GM19468 (cell line): Measurements from ENCODE around the gene DGKD.

ENCODE experiments used
- ATAC-seq: cut with Tn5 transposase; IDR thresholded peaks from one replicate; pipeline ENCODE4 v1.9.1; 2021; ENCODE audit warnings: mild to moderate bottlenecking, moderate library complexity, moderate number of reproducible peaks; ENCODE audit not compliant: unreplicated experiment; ENCODE audit errors: extremely low read depth

DGKD gene

DNA sequence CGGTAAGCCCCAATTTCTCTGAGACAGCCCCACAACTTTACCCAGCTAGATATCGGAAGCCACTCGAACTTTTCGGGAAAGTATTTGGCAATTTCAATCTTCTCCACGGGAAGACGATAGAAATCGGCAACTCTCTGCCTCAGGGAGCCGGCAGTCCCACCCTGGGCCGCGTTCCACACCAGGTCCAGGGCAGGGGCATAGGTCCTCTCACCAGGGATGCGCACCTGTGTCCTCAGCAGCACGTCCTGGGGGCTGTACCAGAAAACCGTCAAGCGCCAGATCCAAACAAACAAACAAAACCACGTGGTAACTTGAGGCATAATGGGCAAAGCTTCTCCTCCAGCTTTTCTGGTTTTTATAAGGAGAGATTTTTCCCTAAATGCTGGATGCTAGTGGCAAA lies 131.4 kb downstream of the DGKD start:
- no peak for ATAC-seq

DNA sequence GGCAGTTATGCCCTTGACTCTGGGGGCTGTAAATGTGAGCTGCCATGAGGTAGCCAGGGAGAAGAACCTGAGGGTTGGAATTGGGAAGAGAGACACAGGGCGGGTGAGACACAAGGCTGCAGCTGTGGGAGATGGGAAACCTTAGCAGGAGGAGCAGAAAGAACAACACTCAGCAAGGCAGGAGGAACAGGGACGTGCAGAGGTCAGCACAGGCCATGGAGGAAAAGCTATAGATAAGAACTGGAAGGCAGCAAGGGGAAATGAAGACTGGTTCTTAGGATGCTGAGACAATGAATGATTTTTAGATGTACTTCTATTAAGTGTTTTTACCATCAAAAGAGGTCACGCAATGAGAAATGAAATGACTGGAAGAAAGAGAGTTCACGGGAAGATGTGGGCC lies 132.1 kb downstream of the DGKD start:
- ATAC-seq: no peak

DNA sequence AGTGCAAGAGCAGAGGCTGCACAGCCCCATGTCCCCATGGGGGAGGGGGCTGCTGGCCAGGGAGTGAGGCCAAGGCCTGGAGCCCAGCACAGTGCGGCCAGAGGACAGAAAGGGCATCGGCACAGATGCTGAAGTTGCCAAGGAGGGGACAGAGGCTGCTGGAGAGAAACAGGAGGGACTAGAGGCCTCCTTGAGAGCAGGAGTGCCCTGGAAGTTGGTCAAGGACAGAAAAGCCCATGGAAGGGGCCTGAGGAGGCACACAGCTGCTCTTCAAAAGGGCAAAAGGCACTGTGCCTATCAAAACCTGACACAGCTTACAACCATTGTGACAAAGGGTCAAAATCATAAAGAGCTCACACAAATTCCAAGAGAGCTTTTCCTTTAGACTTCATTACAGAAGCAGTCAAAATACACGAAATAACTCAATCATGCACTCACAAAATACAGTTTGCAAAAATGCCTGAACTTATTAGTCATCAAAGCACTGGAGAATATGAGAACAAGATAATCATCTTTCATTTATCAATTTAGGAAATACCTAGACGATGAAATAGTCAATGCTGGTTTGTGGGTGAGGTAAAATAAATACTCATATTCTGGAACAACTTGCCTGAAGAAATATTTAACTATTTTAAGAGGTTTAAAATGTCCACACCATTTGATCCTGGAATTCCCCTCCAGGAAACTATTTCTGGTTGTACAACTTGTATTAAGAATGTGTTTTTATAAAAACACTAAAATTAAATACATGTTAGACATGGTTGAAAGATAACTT lies 132.7 kb downstream of the DGKD start:
- ATAC-seq: no peak

DNA sequence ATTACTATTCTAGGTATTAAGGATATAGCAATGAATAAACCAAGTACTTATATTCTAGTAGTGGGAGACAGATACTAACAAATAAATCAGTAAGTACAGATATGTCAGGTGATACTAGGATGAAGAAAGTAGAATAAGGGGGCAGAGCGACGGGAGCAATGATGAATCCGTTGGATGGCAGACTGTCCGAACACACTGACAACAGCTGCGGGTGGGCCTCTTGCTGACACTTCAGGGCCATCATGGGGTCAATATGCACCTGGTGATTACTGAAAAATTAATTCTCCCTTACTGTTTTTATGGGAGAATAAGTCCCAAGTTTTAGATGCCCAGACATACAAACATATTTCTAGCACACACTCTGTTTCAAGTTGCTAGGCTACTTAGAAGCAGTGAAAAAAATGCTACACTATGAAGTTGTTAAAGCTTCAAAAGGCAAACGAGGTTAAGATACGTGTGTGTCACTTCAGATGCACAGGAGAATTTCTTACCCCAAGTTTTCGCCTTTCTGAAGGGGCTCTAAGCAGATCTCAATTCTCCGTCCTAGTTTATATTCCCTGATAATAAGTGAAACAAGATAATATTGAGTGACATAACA lies 133.6 kb downstream of the DGKD start:
- no peak for ATAC-seq

DNA sequence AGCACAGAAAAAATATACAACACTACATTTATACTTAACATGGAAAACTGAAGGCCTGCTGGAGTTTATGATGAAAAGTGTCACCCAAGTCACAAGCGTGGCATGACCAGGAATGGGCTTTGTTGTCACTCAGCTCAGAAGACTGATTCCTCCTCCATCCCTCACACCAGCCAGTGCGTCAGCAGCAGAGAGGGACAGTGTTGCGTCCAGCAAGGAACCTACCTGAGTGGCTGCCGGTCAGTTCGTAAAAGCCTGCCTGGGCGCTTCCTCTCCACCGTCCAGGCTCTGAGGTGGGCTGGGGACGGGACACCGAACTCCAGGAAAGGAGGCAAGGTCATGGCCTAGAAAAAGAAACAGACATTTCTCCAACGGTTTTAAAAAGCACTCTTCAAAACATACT lies 134.8 kb downstream of the DGKD start:
- no peak for ATAC-seq

DNA sequence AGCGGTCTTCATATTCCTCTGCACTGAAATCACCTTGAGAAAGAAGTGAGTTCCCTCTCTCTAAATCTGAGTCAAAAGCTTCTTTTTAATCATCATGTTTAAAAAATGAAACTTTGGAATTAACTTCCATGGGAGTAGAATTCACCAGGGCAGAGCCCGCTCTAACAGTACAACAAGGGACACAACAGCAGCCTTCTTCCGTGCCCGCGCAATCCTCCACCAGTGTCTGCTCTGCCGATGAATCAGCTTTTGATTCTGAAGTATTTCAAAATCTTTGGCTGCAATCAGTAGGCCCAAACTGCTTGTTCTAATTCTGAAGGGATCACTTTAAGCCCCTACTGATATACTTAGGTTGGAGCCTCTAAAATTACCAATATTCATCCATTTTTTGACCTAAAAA lies 135.4 kb downstream of the DGKD start:
- ATAC-seq: no peak

DNA sequence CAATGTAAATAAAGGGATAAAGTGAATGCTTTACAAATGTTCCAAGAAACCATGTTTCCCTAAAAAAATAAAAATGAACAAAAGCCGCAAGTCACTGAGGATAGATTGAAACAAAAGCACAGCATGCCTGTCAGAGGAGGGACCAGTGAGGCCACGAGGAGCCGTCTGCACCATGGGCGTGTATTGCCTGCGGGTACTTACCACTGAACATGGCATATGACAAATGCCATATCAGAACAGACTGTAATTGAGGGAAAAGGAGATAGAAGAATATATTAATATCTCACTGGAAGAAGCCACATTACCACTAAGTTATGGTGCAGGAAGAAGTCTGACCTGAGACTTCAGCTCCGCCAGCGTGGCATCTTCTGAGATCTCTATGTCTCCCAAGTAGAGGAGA lies 136.5 kb downstream of the DGKD start:
- ATAC-seq: no peak

DNA sequence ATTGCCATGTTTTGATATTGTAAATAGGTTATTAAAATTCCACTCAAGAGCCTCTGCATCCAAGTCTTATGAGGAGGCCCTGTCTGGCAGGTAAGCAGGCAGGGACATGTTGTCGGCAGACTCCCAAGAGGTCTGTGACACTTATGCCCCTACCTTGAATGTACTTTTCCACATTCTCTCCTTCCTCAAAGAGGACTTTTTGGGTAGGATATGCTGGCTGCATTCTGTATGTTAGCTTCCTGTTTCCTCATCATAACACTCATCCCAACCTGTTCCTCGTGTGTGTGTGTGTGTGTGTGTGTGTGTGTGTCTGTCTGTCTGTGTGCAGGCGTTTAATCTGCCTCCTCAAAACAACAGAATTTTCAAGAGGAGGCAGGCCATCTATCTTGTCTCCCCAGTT lies 137.0 kb downstream of the DGKD start:
- no peak for ATAC-seq

DNA sequence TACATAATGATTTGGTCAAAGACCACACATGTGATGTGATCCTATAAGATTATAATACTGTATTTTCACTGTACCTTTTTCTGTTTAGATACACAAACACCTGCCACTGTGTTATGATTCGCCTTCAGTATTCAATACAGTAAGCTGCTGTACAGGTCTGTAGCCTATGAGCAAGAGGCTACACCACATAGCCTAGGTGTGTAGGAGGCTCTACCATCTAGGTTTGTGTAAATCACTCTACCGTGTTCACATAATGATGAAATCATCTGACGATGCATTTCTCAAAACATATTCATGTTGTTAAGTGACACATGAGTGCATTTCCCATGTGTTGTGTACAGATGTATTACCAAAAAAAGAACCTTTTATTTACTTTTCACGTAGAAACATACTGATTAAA lies 137.8 kb downstream of the DGKD start:
- no peak for ATAC-seq

DNA sequence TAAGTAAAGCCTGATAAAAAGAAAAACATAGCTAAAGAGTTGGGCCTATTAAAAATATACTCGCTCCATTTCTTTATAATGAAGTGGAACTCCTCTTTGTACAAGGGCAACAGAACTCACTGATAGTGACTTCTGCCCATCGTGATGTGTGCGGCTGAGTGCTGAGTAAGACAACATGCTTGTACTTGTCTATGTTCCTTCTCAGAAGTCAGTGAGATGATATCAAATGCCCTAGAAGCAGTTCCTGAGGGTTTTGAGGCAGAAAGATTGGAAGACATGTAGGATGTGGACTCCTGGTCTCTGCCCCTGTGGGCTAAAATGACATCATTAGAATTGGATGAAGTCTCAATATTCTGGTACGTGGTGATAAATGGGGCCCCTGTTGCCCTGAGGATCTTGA lies 138.5 kb downstream of the DGKD start:
- ATAC-seq: no peak

DNA sequence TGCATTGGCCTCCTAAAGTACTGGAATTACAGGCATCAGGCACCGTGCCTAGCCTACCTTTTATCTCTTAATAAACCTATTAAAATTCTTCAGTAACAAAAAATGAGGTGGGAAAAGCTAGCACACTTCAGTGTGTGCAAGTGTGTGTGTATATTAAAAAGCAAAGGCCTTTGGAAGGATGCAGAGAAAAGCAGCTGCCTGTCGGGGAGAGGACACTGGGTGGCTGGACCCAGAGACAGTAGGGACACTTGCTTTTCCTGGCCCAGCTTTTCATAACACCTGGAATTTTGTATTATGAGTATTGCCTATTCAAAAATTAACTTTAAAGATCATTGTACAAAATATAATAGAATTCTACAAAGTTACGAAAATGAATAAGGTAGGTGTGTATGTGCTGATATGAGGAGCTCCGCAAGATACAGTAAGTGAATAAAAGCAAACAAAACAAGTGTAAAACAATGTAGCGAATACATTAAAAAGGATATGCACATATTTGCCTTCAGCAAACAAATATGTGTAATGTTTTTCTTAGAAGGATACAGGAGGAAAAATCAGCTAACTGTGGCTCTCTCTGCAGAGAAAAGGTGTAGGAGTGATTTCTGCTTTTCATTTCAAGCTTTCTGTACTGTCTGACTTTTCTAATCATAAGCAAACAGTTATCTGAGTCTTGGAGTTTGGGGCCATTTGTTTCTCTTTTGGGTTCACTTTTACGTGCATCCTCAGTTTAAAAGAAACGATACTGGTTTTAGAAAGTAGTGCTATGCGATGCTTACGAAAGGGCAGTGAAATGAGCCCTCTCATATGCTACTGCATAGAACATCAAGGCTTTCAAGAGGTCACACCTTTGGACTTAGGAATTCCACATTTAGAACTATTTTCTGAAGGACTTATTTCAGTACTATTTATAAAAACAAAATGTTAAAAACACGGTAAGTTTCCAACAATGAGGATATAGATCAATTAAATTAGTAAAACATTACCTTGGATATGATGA lies 141.5 kb downstream of the DGKD start:
- ATAC-seq: no peak

DNA sequence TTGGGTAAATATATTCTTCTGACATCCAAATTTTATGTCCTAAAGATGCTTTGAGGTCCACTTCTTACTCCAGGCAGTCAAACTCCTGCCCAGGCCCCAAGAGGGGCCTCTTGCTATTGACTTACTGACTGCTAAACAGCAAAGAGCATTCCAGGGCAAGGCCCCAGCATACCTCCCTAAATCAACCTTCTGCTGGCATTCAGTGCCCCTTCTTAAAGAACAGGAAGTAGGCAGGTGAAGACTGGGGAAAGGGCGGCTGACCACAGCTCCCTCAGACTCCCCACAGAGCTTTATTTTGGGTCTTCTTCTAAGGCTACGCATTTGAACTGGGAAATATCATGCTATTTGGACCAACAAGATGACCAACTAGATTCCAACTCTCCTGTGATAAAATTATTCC lies 143.4 kb downstream of the DGKD start:
- no peak for ATAC-seq

DNA sequence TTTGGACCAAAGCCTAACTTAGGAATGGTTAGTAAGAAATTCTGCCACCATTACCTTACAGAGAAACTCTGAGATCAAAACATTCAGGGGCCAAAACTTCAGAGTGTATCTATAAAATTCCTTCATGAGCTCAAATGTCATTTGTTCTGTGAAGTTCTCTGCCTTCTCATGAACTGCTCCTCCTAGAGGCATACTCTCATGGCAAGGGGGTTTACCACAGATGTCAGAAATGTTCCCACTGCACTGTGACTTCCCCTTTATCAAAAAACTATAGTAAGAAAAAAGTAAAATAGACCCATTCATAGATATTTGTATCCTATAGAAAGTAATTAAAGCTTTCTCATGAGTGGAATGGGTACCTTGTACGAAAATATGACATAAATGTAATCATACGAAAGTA lies 143.8 kb downstream of the DGKD start:
- no peak for ATAC-seq

DNA sequence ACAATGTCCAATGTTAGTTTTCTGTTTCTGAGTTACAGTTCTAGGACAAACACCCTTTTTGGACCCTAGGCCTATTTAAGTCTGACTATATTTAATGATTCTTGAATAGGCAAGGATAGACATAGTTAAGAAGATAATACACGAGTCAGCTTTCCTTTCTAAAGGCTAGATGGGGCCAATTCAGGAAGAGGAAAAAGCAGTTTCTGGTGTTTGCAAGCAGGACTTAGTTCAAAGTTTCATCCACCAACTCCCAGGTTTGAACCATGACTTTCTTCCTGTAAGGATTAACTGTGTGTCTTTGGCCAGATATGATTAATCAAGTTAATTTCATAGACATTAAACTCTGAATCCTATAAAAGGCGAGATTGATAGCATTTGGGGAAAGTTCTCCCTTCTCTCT lies 145.6 kb downstream of the DGKD start:
- no peak for ATAC-seq

DNA sequence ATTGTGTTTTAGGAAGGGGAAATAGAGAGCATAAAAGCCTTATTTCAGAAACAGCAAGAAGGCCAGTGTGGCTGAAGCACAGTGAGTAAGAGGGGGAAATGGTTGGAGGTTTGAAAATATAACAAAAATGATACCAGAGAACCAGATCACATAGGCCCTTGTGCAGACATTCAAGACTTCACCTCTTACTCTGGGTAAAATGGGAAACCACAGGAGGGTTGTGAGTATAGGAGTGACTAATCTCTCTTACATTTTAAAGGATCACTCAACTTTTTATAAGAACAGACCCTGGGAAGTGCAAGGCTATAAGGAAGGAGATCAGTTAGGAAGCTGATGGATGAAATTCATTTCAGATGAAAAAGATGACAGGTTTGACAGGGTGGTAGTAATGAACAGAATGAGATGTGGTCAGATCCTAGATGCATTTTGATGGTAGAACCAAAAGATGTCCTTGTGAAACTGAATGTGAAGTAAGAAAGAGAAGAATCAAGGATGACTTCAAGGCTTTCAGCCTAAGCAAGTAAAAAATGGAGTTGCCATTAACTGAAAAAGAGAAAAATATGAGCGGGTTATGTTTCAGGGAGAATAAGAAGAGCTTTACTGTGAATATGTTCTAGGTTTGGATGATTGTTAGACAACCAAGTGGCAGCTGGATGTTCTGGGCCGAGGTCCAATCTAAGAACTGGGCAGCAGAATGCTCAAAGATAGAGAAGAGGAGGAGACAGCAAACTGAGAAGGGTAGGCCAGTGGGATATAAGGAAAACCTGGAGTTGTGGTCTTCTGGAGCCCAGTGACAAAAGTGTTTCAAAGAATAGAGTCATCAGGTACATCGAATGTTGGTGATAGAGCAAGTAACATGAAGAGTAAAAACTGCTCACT lies 147.1 kb downstream of the DGKD start:
- no peak for ATAC-seq

DNA sequence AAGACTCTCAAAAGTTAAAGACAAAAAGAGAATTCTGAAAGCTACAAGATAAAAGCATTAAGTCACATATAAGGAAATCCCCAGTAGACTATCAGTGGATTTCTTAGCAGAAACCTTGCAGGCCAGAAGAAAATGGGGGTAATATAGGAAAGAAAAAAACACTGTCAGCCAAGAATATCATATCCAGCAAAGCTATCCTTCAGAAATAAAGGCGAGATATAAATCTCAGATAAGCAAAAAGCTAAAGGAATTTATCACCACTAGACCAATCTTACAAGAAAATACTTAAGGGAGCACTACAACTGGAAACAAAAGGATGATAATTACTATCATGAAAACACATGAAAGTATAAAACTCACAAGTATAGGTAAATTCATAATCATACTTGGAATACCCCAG lies 149.2 kb downstream of the DGKD start:
- no peak for ATAC-seq

DNA sequence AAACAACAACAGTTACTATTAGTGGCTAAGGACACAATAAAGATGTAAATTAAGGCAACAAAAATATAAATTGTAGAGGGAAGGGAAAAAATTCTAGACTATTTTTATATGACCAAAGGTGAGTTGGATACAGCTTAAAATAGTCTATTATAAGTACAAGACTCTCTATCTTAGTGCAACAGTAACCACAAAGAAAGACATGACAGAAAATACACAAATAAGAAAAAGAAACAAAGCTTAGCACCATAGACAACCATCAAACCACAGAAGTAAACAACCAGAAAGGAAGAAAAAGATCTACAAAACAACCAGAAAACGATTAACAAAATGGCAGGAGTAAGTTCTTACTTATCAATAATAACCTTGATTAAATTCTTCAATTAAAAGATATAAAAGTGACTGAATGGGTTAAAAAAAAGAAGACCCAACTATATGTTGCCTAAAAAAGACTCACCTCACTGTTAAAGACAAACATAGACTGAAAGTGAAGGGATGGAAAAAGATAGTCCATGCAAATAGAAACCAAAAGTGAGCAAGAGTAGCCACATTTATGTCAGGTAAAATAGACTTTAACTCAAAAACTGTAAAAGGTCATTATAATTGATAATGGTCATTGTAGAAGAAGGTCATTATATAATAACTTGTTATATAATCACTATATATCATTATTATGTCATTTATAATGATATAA lies 149.8 kb downstream of the DGKD start:
- no peak for ATAC-seq

DNA sequence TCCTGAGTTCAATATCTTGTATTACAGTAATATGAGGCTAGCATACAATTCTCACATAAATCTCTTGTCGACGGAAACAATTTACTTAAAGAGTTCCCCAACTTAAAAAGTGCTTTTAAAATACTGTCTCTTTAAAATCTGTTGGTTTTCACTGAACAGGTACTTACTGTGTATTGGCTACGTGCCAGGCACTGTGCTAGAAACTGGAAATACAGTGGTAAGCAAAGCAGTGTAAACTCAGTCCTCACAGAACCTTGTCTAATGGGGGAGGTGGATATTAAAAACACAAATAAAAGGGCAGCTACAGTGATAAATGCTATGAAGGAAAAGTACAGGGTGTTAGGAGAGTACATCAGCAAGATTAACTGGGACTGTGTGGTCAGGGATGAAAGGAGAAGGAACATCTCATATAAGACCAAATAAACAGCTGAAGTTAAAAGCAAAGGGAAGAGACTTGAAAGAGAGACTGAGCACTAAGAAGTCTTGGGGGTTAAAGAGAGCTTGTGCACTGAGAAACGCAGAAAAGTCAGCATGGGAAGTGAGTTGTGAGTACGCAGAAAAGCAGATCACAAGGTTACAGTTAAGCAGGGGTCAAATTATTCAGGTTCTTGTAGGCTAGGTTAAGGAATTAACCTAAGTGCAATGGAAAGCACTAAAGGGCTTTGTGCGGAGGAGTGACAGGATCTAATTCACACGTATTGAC lies 159.8 kb downstream of the DGKD start:
- no peak for ATAC-seq
